ENCODE results near the gene PKDREJ. TPM values are rescaled to one million over a fixed set of nuclear protein-coding genes. Genes with fewer than 3 reads are reported as not detected.
A peak's percentile ranks its signal among the peaks of the same experiment; 100 is the strongest.

Gene PKDREJ
- total RNA-seq, 1 donor from 2014 or later = not detected

DNA sequence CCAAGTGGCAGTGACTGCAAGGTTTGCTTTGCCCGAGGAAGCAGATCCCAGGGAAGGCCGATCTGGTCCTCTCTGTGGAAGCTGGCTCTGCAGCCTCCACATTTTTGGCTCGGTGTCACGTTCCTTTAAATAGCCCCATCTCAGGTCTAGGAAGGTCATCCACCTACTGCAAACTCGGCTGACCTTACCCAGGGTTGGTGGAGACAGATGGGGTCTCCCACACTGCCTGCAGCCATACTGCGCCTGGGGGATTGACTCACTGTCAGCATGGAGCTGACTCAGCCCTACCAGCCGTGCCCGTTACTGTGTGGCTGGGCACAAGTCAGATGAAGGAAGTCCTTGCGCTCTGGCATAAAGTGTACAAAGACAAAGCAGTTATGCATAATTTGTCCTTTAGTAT, 29.9 kb downstream of the PKDREJ start:
- H3K27me3 ChIP-seq (ENCODE audit: control insufficient read depth, insufficient read depth, low read length) = no peaks in the 10 kb centered on the region
- TF ChIP-seq, protein P1, sequence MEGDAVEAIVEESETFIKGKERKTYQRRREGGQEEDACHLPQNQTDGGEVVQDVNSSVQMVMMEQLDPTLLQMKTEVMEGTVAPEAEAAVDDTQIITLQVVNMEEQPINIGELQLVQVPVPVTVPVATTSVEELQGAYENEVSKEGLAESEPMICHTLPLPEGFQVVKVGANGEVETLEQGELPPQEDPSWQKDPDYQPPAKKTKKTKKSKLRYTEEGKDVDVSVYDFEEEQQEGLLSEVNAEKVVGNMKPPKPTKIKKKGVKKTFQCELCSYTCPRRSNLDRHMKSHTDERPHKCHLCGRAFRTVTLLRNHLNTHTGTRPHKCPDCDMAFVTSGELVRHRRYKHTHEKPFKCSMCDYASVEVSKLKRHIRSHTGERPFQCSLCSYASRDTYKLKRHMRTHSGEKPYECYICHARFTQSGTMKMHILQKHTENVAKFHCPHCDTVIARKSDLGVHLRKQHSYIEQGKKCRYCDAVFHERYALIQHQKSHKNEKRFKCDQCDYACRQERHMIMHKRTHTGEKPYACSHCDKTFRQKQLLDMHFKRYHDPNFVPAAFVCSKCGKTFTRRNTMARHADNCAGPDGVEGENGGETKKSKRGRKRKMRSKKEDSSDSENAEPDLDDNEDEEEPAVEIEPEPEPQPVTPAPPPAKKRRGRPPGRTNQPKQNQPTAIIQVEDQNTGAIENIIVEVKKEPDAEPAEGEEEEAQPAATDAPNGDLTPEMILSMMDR (IDR thresholded peaks at IDR 0.05; ENCODE audit: insufficient read depth, low read length, poor library complexity, severe bottlenecking) = no peak
- H3K36me3 ChIP-seq (ENCODE audit: control insufficient read depth, insufficient read depth, low read length) = no peaks in the 10 kb centered on the region
- no peak overlapping the region for H3K4me3 ChIP-seq (ENCODE audit: low read depth, low read length)
- DNase-seq (ENCODE audit: low read depth) = peak; percentile 29

GRCh38 chr22:46230262-46230901, 32.8 kb downstream of the PKDREJ start:
- no peaks in the 10 kb centered on the region for H3K36me3 ChIP-seq (ENCODE audit: control insufficient read depth, insufficient read depth, low read length)
- no peak for DNase-seq (ENCODE audit: low read depth)
- H3K4me3 ChIP-seq (ENCODE audit: low read depth, low read length) = no peak overlapping the region
- TF ChIP-seq, protein P1 (IDR thresholded peaks at IDR 0.05; ENCODE audit: insufficient read depth, low read length, poor library complexity, severe bottlenecking) = no peak
- no peaks in the 10 kb centered on the region for H3K27me3 ChIP-seq (ENCODE audit: control insufficient read depth, insufficient read depth, low read length)

DNA sequence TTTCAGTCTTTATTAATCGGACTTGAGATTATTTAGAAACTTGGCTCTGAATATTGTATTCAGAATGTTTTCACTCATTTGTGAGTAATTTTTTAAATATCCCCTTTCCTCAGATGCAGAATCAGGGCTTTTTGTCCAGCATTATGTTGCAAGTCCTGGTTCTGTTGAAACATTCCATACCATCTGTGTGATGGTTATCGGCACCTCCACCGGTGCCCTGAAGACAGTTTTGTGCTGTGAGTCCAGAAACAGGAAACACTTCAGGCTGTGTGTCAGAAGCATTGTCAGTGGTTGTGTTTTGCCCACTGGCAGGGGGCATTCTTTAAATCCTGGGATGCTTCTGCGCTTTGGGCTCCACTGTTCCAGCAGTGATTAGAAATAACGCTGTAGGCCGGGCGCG, 33.4 kb downstream of the PKDREJ start:
- TF ChIP-seq, protein P1 (IDR thresholded peaks at IDR 0.05; ENCODE audit: insufficient read depth, low read length, poor library complexity, severe bottlenecking) = no peak
- H3K27me3 ChIP-seq (ENCODE audit: control insufficient read depth, insufficient read depth, low read length) = no peaks in the 10 kb centered on the region
- DNase-seq (ENCODE audit: low read depth) = no peak

GRCh38 chr22:46226577-46226976, 36.6 kb downstream of the PKDREJ start:
- Histone ChIP-seq H3K36me3 (ENCODE audit: control insufficient read depth, insufficient read depth, low read length) (no peaks in the 10 kb centered on the region), H3K27me3 (ENCODE audit: control insufficient read depth, insufficient read depth, low read length) (no peaks in the 10 kb centered on the region), H3K4me3 (ENCODE audit: low read depth, low read length) (no peak overlapping the region)
- DNase-seq (ENCODE audit: low read depth) = no peak
- TF ChIP-seq, protein P1 (IDR thresholded peaks at IDR 0.05; ENCODE audit: insufficient read depth, low read length, poor library complexity, severe bottlenecking) = no peak

More for the DNA sequence above, 33.4 kb downstream of the PKDREJ start:
- Histone ChIP-seq H3K36me3 (ENCODE audit: control insufficient read depth, insufficient read depth, low read length) (no peaks in the 10 kb centered on the region), H3K4me3 (ENCODE audit: low read depth, low read length) (no peak overlapping the region)

GRCh38 chr22:46225631-46226030, 37.5 kb downstream of the PKDREJ start:
- no peaks in the 10 kb centered on the region for H3K27me3 ChIP-seq (ENCODE audit: control insufficient read depth, insufficient read depth, low read length)
- no peaks in the 10 kb centered on the region for H3K36me3 ChIP-seq (ENCODE audit: control insufficient read depth, insufficient read depth, low read length)
- DNase-seq (ENCODE audit: low read depth) = no peak
- H3K4me3 ChIP-seq (ENCODE audit: low read depth, low read length) = no peak overlapping the region
- TF ChIP-seq, protein P1 (IDR thresholded peaks at IDR 0.05; ENCODE audit: insufficient read depth, low read length, poor library complexity, severe bottlenecking) = no peak

DNA sequence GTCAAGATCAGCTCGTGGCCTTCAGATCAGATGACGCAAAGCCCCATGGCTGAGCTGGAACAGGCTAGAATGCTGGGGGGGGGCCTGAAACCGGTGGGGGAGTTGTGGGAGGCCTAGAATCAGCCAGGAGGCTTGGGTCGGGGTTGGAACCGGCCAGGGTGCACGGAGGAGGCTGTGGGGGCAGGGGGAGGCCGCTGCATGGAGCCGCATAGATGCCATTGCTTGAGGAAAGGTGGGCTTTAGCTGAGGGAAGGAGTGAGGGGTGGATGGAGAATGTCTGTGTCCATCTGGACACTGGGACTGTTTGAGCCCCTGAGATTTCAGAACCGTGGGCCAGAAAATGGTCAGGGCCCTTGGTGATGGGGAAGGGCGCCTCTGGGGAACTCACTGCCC, 38.2 kb downstream of the PKDREJ start:
- Histone ChIP-seq H3K27me3 (ENCODE audit: control insufficient read depth, insufficient read depth, low read length) (no peaks in the 10 kb centered on the region), H3K4me3 (ENCODE audit: low read depth, low read length) (no peak overlapping the region), H3K36me3 (ENCODE audit: control insufficient read depth, insufficient read depth, low read length) (no peaks in the 10 kb centered on the region)
- TF ChIP-seq, protein P1 (IDR thresholded peaks at IDR 0.05; ENCODE audit: insufficient read depth, low read length, poor library complexity, severe bottlenecking) = no peak
- no peak for DNase-seq (ENCODE audit: low read depth)

Measured in kidney epithelial cell (primary cell).